Cortex of kidney (tissue), 1 donor: ENCODE measurements around the gene GPATCH2L.

Experiments used
- DNase-seq: peaks from one replicate; lab custom pipeline; 2025; lab: John Stamatoyannopoulos, UW

GPATCH2L gene

GRCh38 chr14:76136476-76137110, 15.1 kb upstream of the GPATCH2L start:
- DNase-seq: no peak

GRCh38 chr14:76138119-76138757, 13.5 kb upstream of the GPATCH2L start:
- DNase-seq: no peak

GRCh38 chr14:76138758-76139723, 12.7 kb upstream of the GPATCH2L start:
- no peak for DNase-seq

GRCh38 chr14:76143642-76144041, 8.1 kb upstream of the GPATCH2L start:
- no peak for DNase-seq

- DNase-seq: no peak
Observed at GRCh38 chr14:76146976-76147375, 4.7 kb upstream of the GPATCH2L start.

- no peak for DNase-seq
Observed at GRCh38 chr14:76149196-76149595, 2.5 kb upstream of the GPATCH2L start.

- DNase-seq: no peak
Observed at GRCh38 chr14:76152333-76152681, 585 bp downstream of the GPATCH2L start.

- no peak for DNase-seq
Observed at GRCh38 chr14:76153919-76154318, 2.2 kb downstream of the GPATCH2L start.

GRCh38 chr14:76154539-76155126, 2.9 kb downstream of the GPATCH2L start:
- no peak for DNase-seq

GRCh38 chr14:76163668-76164363, 12.1 kb downstream of the GPATCH2L start:
- DNase-seq: no peak

GRCh38 chr14:76168531-76168930, 16.8 kb downstream of the GPATCH2L start:
- DNase-seq: no peak

GRCh38 chr14:76169776-76170175, 18.1 kb downstream of the GPATCH2L start:
- no peak for DNase-seq

- DNase-seq: no peak
Observed at GRCh38 chr14:76174982-76175381, 23.3 kb downstream of the GPATCH2L start.

GRCh38 chr14:76175942-76176341, 24.2 kb downstream of the GPATCH2L start:
- no peak for DNase-seq

GRCh38 chr14:76181546-76181945, 29.8 kb downstream of the GPATCH2L start:
- DNase-seq: no peak

GRCh38 chr14:76186308-76187027, 34.7 kb downstream of the GPATCH2L start:
- no peak for DNase-seq

- DNase-seq: no peak
Observed at GRCh38 chr14:76191297-76191696, 39.6 kb downstream of the GPATCH2L start.

- DNase-seq: no peak
Observed at GRCh38 chr14:76193696-76194095, 42.0 kb downstream of the GPATCH2L start.

- DNase-seq: no peak
Observed at GRCh38 chr14:76194327-76194726, 42.6 kb downstream of the GPATCH2L start.

- no peak for DNase-seq
Observed at GRCh38 chr14:76195003-76195402, 43.3 kb downstream of the GPATCH2L start.
